T-helper 22 cell (primary cell): ENCODE data around the gene SELPLG.
"Not testable (repeated sequence)": the region's sequence is repeated elsewhere in the genome, so short reads cannot be mapped to it uniquely, and the experiment has no call there.

ENCODE experiments used
- DNase-seq: peaks from one replicate; pipeline ENCODE4 v3.0.0-alpha.2; 2020; ENCODE audit warnings: low read depth

The SELPLG gene

DNA sequence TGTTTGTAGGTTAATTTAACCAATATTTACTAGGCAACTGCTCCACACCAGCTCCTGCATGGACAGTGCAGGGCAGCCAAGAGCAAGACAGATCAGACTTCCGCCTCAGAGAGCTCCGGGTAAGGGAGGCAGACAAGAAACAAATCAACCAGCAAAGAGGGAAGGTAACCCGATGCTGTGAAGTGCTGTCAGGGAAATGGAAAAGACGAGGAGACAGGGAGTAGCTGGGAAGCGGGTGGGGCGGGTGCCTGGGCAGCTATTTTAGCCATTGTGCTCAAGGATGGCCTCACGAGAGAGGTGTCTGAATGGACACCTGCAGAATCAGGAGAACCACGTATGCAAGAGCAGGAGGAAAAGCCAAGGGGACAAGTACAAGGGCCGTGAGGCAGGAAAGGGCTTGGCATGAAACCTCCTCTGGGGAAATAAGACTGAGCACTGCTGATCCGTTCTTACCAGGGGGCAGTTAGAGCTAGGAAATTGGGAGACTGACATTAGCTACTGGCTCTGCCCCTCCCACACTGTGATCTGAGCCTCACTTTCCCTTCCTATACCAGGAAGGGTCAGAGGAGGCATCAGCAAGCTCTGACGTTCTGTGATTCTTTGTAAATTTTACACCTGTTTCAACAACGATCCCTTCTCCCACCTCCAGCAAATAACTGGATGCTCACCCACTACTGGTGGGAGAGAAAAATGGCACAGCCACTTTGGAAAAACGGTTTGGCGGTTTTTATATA, 29.3 kb downstream of the SELPLG start:
- DNase-seq: no peak

DNA sequence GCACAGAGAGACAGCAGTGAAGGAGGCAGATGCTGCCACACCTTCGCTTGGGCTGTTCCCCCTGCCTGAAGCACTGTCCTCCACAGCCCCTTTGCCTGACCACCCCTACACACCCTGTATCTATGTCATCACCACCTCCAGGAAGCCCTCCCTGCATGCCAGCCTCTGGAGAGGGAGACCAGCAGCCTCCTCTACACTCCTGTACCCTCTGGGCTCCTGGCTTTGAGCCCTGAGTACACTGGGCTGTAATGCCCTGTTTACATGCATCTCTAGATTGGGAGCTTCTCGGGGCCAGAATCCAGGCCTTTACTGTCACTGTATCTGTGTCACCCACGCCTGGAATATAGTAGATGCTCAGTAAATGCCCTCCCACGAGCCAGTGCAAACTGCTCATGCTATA, 30.0 kb downstream of the SELPLG start:
- DNase-seq: no peak

DNA sequence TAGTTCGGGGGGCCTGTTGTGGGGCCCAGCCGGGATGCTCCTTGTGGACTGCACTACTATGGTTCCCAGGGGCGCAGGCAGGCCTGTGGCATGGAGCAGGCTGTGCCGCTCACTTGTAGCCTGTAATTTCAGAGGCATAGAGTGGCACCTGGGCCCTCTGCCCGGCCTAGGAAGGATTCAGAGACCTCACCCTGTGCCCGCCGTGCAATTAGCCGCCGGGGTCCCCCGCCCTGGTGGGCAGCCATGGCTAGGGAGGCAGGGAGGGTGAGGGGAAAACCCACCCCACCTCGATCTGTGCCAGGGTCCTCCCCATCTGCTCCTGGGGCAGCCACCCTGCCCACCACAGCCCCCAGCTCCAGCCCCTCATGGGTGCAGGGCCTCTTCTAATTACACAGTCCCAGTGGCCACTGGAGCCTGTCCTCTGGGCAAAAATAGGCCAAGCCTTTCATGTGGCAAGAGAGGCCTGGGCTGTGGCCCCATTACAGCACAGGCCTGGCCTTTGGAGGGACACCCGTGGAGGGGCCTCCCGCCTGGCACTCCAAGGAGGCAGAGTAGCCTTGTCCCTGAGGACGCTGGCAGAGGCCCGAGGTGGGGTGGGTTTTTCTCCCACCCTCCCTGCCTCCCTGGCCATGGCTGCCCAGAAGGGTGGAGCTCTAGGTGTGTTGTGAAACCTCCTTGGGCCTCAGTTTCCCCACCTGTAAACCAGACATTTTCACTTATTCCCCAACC, 30.6 kb downstream of the SELPLG start:
- DNase-seq: no peak

DNA sequence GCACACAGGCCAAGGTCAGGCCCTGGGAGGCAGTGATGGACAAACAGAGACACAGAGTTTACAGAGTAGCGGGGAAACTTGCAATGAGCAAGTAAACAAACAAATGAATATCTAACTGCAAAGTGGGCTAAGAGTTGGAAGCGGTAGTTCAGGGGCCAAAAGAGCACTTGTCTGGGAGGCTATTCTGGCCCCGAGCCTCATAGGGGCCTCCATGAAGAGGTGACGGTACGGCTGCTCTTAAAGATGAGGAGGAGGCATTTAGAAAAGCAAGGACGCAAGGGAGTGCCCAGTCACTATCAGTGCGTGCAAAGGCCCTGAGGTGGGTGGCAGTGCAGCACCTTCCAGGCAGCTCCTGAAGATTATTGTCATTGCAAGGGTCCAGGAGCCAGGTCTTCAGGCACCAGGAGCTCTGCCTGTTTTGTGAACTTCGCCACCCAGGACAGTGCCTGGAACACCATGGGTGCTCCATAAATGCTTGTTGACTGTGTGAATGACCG, 31.4 kb downstream of the SELPLG start:
- no peak for DNase-seq

DNA sequence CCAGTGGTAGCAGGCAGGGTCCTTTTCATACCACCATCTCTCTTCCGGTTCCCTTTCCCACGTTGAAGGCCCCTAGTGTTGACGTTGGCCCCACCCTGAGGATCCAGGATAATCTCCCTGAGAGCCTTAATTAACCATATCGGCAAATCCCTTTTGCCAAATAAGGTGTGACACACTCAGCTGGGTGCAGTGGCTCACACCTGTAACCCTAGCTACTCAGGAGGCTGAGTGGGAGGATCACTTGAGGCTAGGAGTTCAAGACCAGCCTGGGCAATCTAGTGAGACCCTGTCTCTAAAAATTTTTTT, 33.0 kb downstream of the SELPLG start:
- DNase-seq: no peak

DNA sequence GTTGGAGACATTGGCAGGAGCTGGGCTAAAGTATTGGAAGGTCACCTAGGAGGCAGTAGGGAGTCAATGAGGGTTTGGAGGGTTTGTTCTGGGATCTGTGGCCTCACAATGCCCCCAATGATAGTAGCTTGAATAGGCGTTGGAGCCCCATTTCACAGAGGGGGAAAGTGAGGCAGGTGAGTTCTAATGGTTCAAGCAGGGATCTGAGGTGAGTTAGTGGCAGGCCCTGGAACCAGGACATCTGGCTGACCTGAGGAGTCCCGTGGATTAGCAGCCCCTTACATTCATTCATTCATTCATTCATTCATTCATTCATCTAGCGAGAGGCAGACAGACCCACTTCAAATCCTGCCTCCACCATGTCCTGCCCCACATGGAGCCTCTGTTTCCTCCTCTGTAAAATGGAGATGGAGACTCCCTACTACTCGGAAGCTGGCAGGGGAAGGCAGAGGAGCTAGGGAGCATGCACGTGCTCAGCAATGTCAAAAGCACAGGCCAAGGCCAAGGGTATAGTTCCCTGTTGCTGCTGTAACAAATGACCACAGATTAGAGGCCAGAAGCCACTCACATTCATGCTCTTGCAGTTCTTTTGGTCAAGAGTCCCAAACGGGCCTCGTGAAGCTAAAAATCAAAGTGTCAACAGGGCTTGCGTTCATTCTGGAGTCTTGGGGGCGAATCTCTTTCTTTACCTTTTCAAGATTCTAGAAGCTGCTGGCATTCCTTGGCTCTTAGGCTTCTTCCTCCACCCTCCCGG, 33.6 kb downstream of the SELPLG start:
- no peak for DNase-seq

DNA sequence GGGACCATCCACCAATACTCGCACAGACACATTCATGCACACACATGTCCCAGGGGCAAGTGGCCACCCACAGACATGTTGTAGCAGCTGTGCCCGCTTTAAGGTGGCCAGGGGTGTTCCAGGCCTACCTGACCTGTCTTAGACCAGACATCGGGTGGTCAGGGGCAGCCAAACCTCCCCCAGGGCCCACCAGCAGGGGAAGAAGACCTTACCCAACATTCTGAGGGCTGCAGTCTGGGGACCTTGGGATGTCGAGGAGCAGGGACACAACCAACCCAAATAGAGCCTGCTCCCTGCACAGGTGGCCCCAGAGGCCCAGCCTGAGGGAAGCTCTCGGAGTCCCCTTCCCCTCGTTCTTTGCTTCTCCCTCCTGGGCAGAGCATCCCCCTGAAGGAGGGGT, 34.2 kb downstream of the SELPLG start:
- no peak for DNase-seq

DNA sequence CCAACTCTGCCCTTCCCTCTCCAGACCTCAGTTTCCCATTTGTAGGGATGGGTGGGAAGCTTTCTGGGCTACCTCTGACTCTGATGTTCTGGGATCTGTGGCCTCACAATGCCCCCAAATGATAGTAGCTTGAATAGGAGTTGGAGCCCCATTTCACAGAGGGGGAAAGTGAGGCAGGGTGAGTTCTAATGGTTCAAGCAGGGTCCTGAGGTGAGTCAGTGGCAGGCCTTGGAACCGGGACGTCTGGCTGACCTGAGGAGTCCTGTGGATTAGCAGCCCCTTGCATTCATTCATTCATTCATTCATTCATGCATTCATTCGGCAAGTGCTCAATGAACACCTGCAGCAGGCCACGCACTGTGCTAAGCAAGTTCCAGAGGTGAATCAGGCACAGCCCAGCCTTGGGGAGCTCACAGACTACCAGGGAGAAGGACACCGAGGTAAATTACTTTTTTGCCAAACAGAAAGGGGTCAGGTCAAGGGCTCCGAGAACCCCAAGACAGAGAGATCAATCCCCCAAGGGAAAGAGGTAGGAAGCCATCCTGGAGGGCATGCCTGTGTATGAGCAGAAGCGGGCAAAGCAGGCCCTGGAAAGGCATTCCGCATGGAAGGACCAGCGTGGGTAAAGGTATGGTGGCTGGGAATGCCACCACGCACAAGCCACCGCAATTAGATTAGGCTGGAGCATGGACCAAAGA, 35.0 kb downstream of the SELPLG start:
- no peak for DNase-seq

DNA sequence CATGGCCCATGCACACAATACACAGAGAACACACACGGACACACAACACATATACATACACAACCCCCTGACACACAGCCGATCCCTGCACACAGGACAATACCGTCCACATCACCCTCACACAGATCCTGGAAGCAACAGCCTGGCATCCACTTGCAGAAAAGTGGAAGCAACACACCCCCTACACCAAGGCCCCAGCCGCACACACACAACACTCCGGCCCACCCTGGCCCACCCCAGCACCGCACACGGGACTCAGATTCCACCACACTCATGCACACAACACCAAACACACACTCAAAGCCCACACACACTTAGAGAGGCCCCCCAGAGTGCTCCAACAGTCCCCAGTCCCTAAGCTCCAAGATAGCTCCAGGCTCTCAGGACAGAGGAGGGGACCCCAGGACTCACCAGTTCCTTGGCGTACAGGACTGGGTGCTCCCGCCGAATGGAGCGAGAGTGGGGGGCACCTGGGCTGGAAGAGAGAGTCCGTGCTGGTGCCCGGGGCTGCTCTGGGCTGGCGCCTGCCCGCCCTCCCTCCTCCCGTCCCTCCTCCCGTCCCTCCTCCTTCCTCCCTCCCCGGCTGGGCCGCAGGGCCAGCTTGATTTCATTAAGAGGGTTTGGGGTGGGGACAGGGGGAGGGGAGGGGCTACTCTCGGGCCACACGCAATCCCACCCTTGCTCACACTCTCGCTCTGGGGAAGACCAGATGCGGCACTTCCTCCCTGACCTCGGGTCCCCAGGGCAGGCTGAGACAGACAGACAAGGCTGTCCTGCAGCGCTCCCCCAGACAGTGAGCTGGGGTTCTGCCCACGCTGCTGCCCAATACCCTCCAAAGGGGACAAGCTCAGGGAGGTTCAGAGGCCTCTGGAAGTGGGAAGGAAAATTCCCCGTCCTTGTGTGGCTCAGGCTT, 35.9 kb downstream of the SELPLG start, which contains the start of gene TMEM119:
Gene TMEM119, minus strand, starts transcription at position 526 of the 913 bp plus-strand sequence. CDS start 5,701 bp downstream, outside the sequence.
- no peak for DNase-seq

DNA sequence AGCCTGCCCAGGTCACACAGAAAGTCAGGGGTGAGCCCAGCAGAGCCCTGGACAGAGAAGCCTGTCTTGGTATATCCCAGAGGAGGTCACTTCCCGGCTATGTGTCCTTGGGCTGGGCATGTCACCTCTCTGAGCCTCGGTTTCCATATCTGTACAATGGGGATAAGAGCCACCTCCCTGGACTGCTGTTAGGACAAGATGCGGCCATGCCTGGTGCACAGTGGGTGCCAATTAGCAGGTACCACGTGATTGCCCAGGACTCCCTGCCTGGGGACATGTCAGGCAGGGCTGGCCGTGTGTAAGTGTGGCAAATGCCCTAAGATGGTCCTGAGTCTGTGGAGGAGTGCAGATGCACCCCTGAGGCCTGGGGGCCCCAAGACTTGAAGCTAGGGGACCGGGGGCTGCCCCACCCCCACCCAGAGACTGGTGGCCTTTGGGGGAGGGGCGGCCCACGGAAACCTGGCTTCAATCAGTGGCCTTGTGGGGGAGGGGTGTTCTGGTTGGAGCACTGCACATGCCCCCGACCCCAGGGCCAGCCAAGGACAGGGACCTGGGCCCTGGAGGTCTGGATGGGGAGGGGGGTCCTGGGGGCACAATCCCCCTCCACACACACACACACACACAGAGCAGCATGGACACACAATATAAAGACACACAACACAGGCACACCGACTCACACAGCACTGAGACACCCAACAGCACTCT, 36.7 kb downstream of the SELPLG start:
- DNase-seq: no peak

DNA sequence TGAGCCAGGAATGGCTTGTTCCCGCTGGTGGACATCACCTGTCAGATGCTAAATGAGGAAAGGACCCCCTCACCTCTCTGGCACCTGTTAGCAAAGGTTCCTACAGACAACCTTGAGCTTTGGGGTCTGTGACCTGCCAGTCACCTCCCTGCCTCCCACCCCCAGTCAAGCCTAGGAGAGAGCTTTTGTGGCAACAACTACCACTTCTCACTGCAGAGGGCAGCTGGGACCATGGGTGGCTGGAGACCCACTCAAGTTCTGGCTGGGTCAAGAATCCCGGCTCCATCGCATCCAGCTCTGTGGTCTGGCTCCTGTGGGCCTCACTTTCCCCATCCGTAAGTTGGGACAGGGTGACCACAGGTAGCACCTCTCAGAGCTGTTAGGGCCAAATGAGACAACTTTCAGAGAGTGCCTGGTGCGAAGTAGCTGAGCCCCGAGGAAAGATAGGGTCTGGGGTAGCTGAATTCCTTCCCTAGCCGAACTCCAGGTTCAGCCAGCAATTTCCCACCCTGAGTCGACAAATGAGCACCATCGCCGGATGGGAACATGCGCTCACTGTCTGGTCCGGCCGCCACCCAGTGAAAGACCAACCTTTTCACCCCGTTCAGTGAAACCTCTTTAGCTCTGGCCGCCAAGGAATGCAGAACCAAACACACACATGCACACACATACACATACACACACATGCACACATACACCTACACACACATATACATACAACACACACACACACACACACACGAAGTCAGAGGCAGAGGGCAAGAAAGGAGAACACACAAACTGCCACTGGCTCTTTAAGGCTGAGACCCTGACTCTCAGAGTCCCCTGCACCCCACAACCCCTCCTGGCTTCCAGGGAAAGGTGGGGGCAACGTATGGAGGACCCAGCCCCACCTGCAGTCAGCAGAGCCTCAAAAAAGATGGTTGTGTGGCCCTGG, 37.7 kb downstream of the SELPLG start:
- no peak for DNase-seq

DNA sequence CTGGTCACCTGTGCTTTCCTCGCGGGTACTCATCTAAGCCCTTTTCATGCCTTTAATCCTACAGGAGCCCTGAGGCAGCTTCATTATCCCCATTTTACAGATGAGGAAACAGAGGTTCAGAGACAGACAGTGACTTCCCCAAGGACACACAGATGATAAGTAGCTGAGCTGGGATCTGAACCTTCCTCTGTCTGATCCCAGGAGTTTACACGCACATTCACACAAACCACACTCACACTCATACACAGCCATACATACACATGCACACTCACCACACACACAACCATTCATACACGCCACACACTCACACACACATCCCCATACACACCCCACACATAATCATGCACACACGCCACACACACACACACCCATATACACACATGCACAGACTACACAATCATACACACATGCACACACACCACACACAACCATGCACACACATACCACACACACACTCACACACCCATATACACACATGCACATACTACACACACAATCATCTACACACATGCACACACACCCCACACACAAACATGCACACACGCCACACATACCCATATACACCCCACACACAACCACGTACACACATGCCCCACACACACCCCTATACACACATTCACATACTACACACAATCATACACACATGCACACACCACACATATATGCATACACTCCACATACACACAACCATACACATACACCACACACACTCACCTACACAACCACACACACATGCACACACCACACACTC, 38.6 kb downstream of the SELPLG start:
- DNase-seq: no peak

DNA sequence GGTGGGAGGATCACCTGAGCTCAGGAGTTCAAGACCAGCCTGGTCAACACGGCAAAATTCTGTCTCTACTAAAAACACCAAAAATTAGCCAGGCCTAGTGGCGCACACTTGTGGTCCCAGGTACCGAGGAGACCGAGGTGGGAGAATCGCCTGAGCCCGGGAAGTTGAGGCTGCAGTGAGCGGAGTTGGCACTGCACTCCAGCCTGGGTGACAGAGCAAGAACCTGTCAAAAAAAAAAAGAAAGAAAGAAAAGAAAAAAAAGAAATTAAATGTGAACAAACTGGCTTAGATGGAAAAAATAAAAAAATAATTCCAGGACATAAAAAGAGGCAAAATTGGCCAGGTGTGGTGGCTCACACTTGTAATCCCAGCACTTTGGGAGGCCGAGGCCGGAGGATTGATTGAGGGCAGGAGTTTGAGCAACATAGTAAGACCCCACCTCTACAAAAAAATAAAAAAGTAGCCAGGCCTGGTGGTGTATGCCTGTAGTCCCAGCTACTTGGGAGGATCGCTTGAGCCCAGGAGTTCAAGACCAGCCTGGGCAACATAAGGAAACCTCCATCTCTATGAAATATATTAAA, 39.3 kb downstream of the SELPLG start:
- DNase-seq: no peak

DNA sequence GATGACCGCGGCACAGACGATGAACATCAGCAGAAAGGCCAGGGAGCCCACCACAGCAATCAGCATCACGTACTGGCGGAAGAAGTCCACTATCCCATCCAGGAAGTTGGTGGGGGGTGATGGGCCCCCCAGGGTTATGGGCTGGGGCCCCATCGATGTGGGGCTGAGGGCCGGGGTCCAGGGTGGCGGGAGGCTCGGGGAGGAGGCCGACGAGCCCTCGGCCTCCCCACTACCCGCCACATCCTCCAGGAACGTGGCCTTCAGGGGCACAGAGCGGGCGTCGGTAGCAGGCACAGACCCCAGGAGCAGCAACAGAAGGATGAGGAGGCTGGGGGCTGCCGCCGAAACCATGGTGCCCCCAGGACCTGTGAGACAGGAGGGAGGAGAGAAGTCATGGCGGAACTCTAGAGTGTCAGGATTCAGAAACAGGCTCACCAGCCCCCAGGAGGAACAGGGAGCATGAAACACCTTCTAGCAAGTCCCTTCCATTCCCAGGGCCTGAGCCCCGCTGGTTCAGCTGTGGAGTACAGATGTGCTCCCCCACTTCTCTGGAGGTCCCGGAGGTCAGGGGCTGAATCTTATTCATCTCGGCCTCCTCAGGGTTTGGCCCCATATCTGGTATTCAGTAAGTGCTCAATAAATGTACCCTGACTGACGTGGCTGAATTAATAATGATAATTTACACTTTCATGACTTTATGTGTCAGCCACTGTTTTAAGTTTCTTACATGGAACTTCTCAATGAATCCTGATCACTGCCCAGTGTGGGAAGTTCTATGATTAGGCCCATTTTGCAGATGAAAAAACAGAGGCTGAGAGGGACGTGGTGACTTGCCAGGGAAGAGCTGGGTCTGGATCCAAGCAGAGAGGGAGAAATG, 41.4 kb downstream of the SELPLG start:
- no peak for DNase-seq

DNA sequence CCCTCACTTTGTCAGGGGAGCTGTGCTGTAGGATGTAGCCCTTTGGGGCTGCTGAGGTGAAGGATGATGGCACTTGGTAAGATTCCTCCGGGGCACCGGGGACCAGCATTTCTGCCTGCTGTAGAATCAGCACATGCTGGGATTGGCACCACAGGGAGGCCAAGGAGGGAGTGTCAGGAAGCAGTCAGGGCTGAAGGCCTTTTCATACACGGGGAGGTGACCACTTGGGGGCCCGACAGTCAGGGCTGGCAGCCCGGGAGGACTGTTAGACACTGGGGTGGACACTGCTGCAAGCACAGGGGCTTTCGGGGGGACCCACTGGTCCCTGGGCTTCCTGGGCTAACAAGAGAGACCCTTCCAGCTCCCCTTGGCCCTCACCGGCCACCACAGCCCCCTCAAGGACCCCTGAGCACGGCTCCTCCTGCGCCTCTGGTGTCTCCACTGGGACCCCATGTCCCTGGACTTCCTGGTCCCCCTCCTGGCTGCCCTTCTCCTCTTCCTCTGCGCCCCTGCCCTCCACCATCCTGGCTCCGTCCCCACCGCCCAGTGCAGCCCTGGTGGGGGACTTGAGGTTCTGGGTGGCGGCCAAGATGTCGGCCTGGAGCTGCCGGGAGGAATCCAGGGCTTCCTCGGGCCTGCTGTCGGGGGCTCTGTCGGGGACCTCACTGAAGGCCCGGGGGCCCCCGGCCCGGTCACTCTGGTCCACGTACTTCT, 42.3 kb downstream of the SELPLG start:
- no peak for DNase-seq

DNA sequence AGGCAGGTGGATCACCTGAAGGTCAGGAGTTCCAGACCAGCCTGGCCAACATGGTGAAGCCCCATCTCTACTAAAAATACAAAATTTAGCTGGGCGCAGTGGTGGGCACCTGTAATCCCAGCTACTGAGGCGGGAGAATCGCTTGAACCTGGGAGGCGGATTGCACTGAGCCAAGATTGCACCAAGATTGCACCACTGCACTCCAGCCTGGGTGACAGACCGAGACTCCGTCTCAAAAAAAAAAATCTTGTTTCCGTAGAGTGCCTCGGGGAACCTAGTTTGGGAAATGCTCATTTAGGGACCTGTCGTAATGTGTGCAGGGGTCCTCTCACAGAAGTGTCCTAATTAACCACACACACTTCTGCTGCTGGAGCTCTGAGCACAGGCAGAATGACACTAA, 43.2 kb downstream of the SELPLG start:
- not testable (repeated sequence) for DNase-seq

DNA sequence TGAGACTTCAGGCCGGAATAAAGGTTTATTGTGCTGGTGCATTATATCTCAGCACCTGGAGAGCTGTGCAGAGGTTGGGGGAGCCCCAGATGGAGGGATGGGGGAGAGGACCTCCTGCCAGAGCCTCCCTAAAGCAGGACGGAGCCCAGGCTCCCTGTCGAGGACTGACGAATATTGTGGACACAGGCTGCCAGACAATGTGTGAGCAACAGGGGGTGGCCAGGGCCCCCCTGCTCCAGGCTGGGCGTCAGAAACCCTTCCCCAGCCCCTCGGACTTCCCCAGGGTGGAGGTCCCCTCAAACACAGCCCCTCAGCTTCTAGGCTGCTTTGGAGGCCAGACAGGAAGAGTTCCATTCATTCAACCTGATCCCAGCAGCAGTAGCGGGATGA, 43.9 kb downstream of the SELPLG start:
- DNase-seq: no peak
